Ascending aorta (tissue), 2 donors: ENCODE measurements around the gene CD7. TPM values are rescaled to one million over a fixed set of nuclear protein-coding genes. Genes with fewer than 3 reads are reported as not detected.
A peak's percentile ranks its signal among the peaks of the same experiment; 100 is the strongest.

ENCODE experiments used
- DNase-seq, 2 donors: peaks; one replicate each; pipeline ENCODE4 v3.0.0-alpha.2; 2019; ENCODE audit warnings: low spot score in 2 of 2
- H3K27ac ChIP-seq, 2 donors: fragments of 200-600 bp; sonication (generic); one replicate each; pipeline ENCODE4 v1.5.1; 2016 to 2017; ENCODE audit warnings: mild to moderate bottlenecking in 1 of 2
- H3K27me3 ChIP-seq: fragments of 200-600 bp; sonication (generic); one replicate; pipeline ENCODE4 v1.5.1; 2017
- H3K36me3 ChIP-seq, 2 donors: fragments of 200-600 bp; sonication (generic); one replicate each; pipeline ENCODE4 v1.5.1; 2016
- H3K4me1 ChIP-seq, 2 donors: fragments of 200-600 bp; sonication (generic); one replicate each; pipeline ENCODE4 v1.5.1; 2016 to 2017; ENCODE audit warnings: mild to moderate bottlenecking in 1 of 2
- H3K4me3 ChIP-seq, 2 donors: fragments of 200-600 bp; sonication (generic); one replicate each; pipeline ENCODE4 v1.5.1; 2016 to 2017; ENCODE audit warnings: mild to moderate bottlenecking in 1 of 2
- H3K9me3 ChIP-seq, 2 donors: fragments of 200-600 bp; sonication (generic); one replicate each; pipeline ENCODE4 v1.5.1; 2016
- intact Hi-C: fragments of 100-400 bp; cut with DNase I; formaldehyde crosslinking; loops from one replicate; pipeline ENCODE4 v1.15.1; 2023
- total RNA-seq: library from RNA; depleted of rRNA; stranded (reverse); fragments of >200 nt; gene quantifications from one replicate; pipeline ENCODE4 v1.1.0, GENCODE V29; 2016
- TF ChIP-seq, protein P1 (sequence below), 3 experiments: fragments of 200-600 bp in 2 of 3; fragments of 450-650 bp in 1 of 3; sonication (generic) in 2 of 3; IDR thresholded peaks; one replicate each; pipeline ENCODE4 v1.5.1; 2016 to 2019; ENCODE audit warnings: antibody characterized with exemption in 3 of 3, mild to moderate bottlenecking in 1 of 3, moderate library complexity in 1 of 3

CD7 gene
- total RNA-seq, 1 donor from 2014 or later = 6.7 TPM

DNA sequence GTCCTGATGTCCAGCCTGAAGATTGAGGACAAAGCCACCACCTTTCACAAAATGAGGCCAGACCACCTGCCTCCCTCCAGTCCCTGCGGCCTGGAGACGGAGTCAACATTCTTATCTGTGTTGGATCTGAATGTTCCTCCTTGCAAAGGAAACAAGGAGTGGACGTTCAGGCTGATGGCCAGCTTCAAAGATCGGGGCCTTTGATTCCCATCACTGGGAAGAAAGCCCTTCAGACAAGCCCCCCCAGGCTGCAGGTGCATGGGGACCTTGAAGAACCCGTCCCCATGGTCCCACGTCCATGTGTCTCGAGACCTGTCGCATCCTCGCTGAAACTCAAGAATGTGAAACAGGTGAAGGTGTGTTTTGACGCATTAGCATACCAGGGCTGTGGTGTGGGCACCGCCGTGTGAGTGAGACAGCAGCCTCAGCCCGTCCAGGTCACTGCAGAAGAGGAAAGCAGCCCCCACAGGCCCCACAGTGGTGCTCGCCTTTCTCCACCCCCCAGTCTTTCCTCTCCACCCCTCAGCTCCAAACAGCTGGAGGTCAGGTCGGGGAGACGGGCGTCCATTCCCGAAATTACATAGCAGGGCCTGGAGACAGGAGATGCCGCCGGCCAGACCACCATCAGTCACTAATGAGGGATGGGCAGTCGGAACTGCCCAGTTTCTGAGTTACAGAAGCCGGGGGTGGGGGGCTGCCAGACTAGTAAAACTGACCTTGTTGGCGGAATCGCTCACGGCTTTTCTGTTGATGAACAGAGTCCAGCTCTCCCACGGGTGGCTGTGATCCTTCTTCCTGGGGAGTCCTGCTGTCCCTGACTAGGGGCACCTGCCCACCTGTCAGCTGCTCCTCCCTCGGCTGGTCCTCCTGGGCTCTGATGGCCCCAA, 43.0 kb downstream of the CD7 start:
- Histone ChIP-seq H3K27me3 (no peaks in the 10 kb centered on the region), H3K9me3 (no peaks in the 10 kb centered on the region), H3K4me1 (peaks cover 11 to 25% of the 10 kb centered on the region in 2 donors), H3K27ac (no peak overlapping the region), H3K4me3 (peak overlapping the region; percentile 87 to 99), H3K36me3 (peaks cover 17 to 24% of the 10 kb centered on the region in 2 donors)
- TF ChIP-seq, protein P1, sequence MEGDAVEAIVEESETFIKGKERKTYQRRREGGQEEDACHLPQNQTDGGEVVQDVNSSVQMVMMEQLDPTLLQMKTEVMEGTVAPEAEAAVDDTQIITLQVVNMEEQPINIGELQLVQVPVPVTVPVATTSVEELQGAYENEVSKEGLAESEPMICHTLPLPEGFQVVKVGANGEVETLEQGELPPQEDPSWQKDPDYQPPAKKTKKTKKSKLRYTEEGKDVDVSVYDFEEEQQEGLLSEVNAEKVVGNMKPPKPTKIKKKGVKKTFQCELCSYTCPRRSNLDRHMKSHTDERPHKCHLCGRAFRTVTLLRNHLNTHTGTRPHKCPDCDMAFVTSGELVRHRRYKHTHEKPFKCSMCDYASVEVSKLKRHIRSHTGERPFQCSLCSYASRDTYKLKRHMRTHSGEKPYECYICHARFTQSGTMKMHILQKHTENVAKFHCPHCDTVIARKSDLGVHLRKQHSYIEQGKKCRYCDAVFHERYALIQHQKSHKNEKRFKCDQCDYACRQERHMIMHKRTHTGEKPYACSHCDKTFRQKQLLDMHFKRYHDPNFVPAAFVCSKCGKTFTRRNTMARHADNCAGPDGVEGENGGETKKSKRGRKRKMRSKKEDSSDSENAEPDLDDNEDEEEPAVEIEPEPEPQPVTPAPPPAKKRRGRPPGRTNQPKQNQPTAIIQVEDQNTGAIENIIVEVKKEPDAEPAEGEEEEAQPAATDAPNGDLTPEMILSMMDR (IDR thresholded peaks at IDR 0.05) = no peak
- intact Hi-C loops = no loop called here
- no peak for DNase-seq

DNA sequence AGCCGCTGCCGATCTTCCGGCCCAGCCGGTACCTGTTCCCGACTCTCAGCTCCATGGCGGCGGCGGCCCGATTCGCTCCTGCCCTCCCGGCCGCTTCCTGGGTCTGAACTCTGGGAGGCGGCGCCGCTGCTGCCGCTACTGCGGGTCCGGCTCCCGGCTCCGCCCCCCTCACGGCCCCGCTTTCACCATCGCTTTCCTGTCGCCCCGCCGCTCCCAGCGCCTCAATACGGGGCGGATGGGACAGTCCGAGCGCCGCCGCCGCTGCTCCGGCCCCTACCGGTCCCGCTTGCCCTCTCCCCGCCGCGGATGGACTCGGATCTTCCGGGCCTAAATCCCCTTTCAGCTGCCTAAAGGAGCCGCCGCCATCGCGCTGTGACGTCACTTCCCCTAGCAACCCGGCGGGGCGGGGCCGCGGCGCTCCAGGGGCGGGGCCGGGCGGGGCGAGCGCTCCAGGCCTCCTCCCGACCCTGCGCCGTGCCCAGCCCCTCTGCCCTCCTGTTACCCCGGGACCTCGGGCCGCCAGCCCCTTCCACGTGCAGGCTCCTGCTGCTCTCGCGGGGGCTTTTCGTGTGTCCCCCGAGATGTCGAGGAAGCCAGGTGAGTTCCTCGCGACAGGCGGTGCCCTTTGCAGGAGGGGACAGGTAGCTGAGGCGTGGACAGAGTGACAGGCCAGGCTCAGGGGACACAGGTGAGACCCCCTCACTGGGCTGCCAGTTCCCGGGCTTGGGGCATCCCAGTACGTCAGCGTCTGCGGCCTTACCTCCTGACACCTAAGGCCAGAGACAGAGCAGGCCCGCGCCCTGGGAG, 43.9 kb downstream of the CD7 start, which contains the start of gene CSNK1D:
CSNK1D (minus strand) TSS at position 374 of the 807 bp plus-strand sequence; CDS start at position 55, 319 bp downstream.
- Histone ChIP-seq H3K27me3 (no peaks in the 10 kb centered on the region), H3K9me3 (no peaks in the 10 kb centered on the region), H3K27ac (peak within 1 kb of the TSS; percentile 97 to 99), H3K36me3 (peaks cover 17 to 25% of the 10 kb centered on the region in 2 donors), H3K4me3 (peak within 1 kb of the TSS; percentile 87 to 99), H3K4me1 (peaks cover 11 to 25% of the 10 kb centered on the region in 2 donors)
- peak; percentile 54 to 95 for DNase-seq
- TF ChIP-seq, protein P1 (IDR thresholded peaks at IDR 0.05) = no peak
- intact Hi-C loops = loop anchor here (1.0 to 2.0 kb wide), 3 partner anchors 19 to 61 kb away; partner anchors contain the start of gene CCDC57

DNA sequence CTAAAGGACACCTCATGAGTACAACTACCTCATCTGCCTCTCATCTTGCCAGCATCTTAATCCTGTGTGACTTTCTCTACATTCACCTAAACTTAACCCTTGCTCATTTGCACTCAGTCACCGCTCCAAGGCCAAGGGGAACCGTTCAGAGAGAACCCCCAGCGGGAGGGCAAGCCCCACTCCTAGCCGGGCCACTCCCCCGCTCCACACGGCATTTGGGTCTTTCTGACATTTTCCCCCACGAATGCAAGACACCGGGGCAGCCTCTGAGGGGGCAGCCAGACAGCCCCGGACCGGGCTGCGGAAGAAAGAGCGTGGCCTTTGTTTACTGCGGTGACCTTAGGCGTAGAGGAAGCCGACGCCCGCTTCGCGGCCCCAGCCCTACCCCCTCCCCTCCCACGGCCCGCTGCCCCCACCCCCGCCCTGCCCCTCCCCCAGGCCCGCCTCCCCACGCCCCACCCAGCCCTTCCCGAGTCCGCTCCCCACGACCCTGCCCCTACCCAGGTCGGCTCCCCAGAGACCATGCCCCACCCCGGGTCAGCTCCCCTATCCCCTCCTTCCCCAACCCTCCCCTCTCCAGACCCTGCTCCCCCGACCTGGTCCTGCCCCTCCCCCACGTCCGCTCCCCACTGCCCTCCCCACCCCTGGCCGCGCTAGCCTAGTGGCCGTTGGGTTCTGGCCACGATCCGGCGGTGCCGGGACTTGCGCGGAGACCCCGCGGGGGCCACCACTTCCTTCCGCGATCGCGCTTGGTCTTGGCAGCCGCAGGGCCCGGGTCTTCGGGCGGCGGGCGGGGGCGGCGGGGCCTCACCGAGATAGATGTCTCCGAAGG, 44.7 kb downstream of the CD7 start:
- Histone ChIP-seq H3K27ac (peak overlapping the region; percentile 97 to 99), H3K27me3 (no peaks in the 10 kb centered on the region), H3K4me1 (peaks cover 17 to 33% of the 10 kb centered on the region in 2 donors), H3K4me3 (peak overlapping the region; percentile 87 to 99), H3K36me3 (peaks cover 17 to 25% of the 10 kb centered on the region in 2 donors), H3K9me3 (no peaks in the 10 kb centered on the region)
- DNase-seq = peak in 1 of 2 donors; percentile 71
- intact Hi-C loops = loop anchor here (1.0 to 2.0 kb wide), 3 partner anchors 20 to 60 kb away; partner anchors contain the start of gene CCDC57
- TF ChIP-seq, protein P1 (IDR thresholded peaks at IDR 0.05) = no peak

DNA sequence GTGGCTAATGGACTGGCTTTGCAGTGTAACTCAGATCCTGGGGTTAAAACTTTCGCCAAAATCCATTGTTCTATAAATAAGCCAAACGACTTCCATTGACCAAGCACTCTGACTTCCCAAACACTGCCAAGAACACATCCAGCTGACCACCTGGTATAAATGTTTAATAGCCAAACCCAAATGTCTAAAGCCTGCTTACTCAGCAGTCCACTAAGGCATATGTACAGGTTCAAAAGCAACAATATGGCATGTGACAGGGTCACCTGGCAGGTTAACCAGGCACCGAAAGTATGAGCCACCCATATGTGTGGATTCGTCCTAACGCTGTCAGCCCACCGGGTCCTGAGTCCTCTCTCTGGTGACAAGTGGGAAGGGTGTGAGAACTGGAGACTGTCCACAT, 46.0 kb downstream of the CD7 start:
- no peak for DNase-seq
- H3K4me1 ChIP-seq = peaks cover 20 to 42% of the 10 kb centered on the region in 2 donors
- intact Hi-C loops = no loop called here
- no peaks in the 10 kb centered on the region for H3K27me3 ChIP-seq
- H3K27ac ChIP-seq = peak overlapping the region in 1 of 2 donors; percentile 97
- H3K36me3 ChIP-seq = peaks cover 17 to 27% of the 10 kb centered on the region in 2 donors
- no peaks in the 10 kb centered on the region for H3K9me3 ChIP-seq
- peak overlapping the region; percentile 87 to 99 for H3K4me3 ChIP-seq
- TF ChIP-seq, protein P1 (IDR thresholded peaks at IDR 0.05) = no peak

GRCh38 chr17:82270651-82271050, 46.8 kb downstream of the CD7 start:
- intact Hi-C loops = no loop called here
- Histone ChIP-seq H3K36me3 (peaks cover 17 to 34% of the 10 kb centered on the region in 2 donors), H3K27ac (no peak overlapping the region), H3K4me1 (peaks cover 20 to 46% of the 10 kb centered on the region in 2 donors), H3K27me3 (no peaks in the 10 kb centered on the region), H3K9me3 (no peaks in the 10 kb centered on the region), H3K4me3 (no peak overlapping the region)
- TF ChIP-seq, protein P1 (IDR thresholded peaks at IDR 0.05) = no peak
- no peak for DNase-seq
